ENCODE results near the gene ROBO1.

DNA sequence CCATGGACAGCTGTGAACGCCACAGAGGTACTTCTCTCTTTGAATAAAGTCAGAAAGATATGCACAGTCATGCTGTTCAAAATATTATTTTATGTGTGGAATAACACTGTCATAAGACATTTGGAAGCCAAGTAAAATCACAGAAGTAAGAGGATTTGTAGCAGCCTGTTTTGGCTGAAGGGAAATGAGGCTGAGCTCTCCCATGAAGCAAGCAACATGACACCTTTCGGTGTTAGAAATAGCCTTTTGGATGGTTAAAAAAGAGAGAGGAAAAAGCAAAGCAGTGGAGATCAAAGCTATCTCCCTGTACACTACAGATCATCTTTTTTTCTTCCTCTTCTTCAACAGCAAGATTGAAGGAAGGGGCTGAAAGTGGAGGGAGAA is 755.3 kb downstream of the ROBO1 start:
- TF ChIP-seq SUZ12 (IDR thresholded peaks at IDR 0.05) (no peak), FOXA1 (IDR thresholded peaks at IDR 0.05) (no peak), TARDBP (IDR thresholded peaks at IDR 0.05) (no peak), SP1 (IDR thresholded peaks at IDR 0.05) (no peak), BHLHE40 (IDR thresholded peaks at IDR 0.05; ENCODE audit: borderline replicate concordance) (no peak), FOXM1 (IDR thresholded peaks at IDR 0.05; ENCODE audit: borderline replicate concordance) (no peak), ELF4 (IDR thresholded peaks at IDR 0.05) (no peak)
